GM23338 (cell line): Measurements from ENCODE around the gene NARS2. TPM values are rescaled to one million over a fixed set of nuclear protein-coding genes. Genes with fewer than 3 reads are reported as not detected.

ENCODE experiments used
- ATAC-seq: fragments of 200-7000 bp; cut with Tn5 transposase; 3 replicates; pipeline ENCODE4 v1.9.1; 2020
- DNase-seq: peaks from one replicate; pipeline ENCODE4 v3.0.0-alpha.2; 2015; ENCODE audit warnings: low spot score
- H2AFZ ChIP-seq: fragments of 200-600 bp; sonication (generic); 2 replicates; pipeline ENCODE4 v1.8.0; 2016; ENCODE audit warnings: antibody characterized with exemption, mild to moderate bottlenecking, moderate library complexity
- H3F3A ChIP-seq: fragments of 200-600 bp; sonication (generic); replicated peaks from 2 replicates; pipeline ENCODE4 v1.8.0; 2017; ENCODE audit warnings: antibody characterized with exemption, mixed run types, low read depth
- H3K27ac ChIP-seq: fragments of 200-600 bp; sonication (generic); 2 replicates; pipeline ENCODE4 v1.6.1; 2016; ENCODE audit warnings: low read depth
- H3K27me3 ChIP-seq: fragments of 200-600 bp; sonication (generic); 2 replicates; pipeline ENCODE4 v1.8.0; 2016; ENCODE audit warnings: mild to moderate bottlenecking, mixed run types, moderate library complexity; ENCODE audit not compliant: insufficient read depth
- H3K36me3 ChIP-seq: fragments of 200-600 bp; sonication (generic); 2 replicates; pipeline ENCODE4 v1.8.0; 2016; ENCODE audit warnings: mild to moderate bottlenecking; ENCODE audit not compliant: insufficient read depth
- H3K4me1 ChIP-seq: fragments of 200-600 bp; sonication (generic); 2 replicates; pipeline ENCODE4 v1.8.0; 2016; ENCODE audit warnings: mild to moderate bottlenecking, moderate library complexity; ENCODE audit not compliant: insufficient read depth
- H3K4me2 ChIP-seq: fragments of 200-600 bp; sonication (generic); 2 replicates; pipeline ENCODE4 v1.7.1; 2017; ENCODE audit warnings: mixed run types
- H3K4me3 ChIP-seq: fragments of 200-600 bp; sonication (generic); 2 replicates; pipeline ENCODE4 v1.6.1; 2016; ENCODE audit warnings: mixed run types
- H3K79me2 ChIP-seq: fragments of 200-600 bp; sonication (generic); replicated peaks from 2 replicates; pipeline ENCODE4 v1.8.0; 2017; ENCODE audit warnings: mild to moderate bottlenecking; ENCODE audit not compliant: insufficient read depth
- H3K9me2 ChIP-seq: fragments of 200-600 bp; sonication (generic); 2 replicates; pipeline ENCODE4 v1.8.0; 2017; ENCODE audit not compliant: insufficient read depth
- H4K20me1 ChIP-seq: fragments of 200-600 bp; sonication (generic); replicated peaks from 2 replicates; pipeline ENCODE4 v1.8.0; 2017; ENCODE audit warnings: mild to moderate bottlenecking; ENCODE audit not compliant: insufficient read depth
- H3K27ac Mint-ChIP-seq: 2 replicates; pipeline ENCODE4 v1.8.0; 2020; ENCODE audit warnings: inconsistent platforms, mild to moderate bottlenecking, moderate library complexity, mixed read lengths
- H3K27me3 Mint-ChIP-seq: 3 replicates; pipeline ENCODE4 v1.8.0; 2022; ENCODE audit warnings: low read depth, mild to moderate bottlenecking, moderate library complexity, mixed read lengths, inconsistent platforms; ENCODE audit not compliant: insufficient read depth, poor library complexity
- H3K36me3 Mint-ChIP-seq: 3 replicates; pipeline ENCODE4 v1.8.0; 2021; ENCODE audit warnings: low read depth, mild to moderate bottlenecking, inconsistent platforms, moderate library complexity, mixed read lengths
- H3K4me1 Mint-ChIP-seq: 3 replicates; pipeline ENCODE4 v1.8.0; 2020; ENCODE audit warnings: mild to moderate bottlenecking, inconsistent platforms, mixed read lengths
- H3K4me3 Mint-ChIP-seq: 3 replicates; pipeline ENCODE4 v1.8.0; 2021; ENCODE audit warnings: moderate library complexity, mild to moderate bottlenecking, inconsistent platforms, mixed read lengths
- H3K9me3 Mint-ChIP-seq: 3 replicates; pipeline ENCODE4 v1.8.0; 2020; ENCODE audit warnings: moderate library complexity, mild to moderate bottlenecking, inconsistent platforms, mixed read lengths
- CREB1 ChIP-seq: fragments of 250-450 bp; sonication (Bioruptor Pico); IDR thresholded peaks from 2 replicates; pipeline ENCODE4 v1.5.0; 2020; ENCODE audit warnings: low read depth, mild to moderate bottlenecking, moderate library complexity
- EZH2 ChIP-seq: fragments of 200-600 bp; sonication (generic); IDR thresholded peaks from one replicate; pipeline ENCODE4 v1.8.0; 2017; ENCODE audit warnings: antibody characterized with exemption, mild to moderate bottlenecking, low read depth; ENCODE audit not compliant: unreplicated experiment
- EZH2phosphoT487 ChIP-seq: fragments of 200-600 bp; sonication (generic); IDR thresholded peaks from one replicate; pipeline ENCODE4 v1.8.1; 2018; ENCODE audit warnings: antibody characterized with exemption; ENCODE audit not compliant: unreplicated experiment
- JUNB ChIP-seq: IDR thresholded peaks from one replicate; pipeline ENCODE4 v1.6.1; 2016; ENCODE audit warnings: antibody characterized with exemption; ENCODE audit not compliant: unreplicated experiment
- NANOG ChIP-seq: IDR thresholded peaks from 2 replicates; pipeline ENCODE4 v1.6.1; 2016; ENCODE audit warnings: antibody characterized with exemption, borderline replicate concordance
- POLR2AphosphoS5 ChIP-seq: IDR thresholded peaks from 2 replicates; pipeline ENCODE4 v1.6.1; 2016; ENCODE audit warnings: antibody characterized with exemption, low read depth
- REST ChIP-seq: IDR thresholded peaks from one replicate; pipeline ENCODE4 v1.6.1; 2018; ENCODE audit warnings: antibody characterized with exemption; ENCODE audit not compliant: unreplicated experiment
- ZNF114 ChIP-seq: fragments of 250-450 bp; sonication (Bioruptor Pico); IDR thresholded peaks from 2 replicates; pipeline ENCODE4 v1.5.0; 2020; ENCODE audit warnings: mild to moderate bottlenecking, moderate library complexity
- ZNF331 ChIP-seq: fragments of 250-450 bp; sonication (Bioruptor Pico); IDR thresholded peaks from 2 replicates; pipeline ENCODE4 v1.5.0; 2020; ENCODE audit warnings: low read depth, mild to moderate bottlenecking, moderate library complexity
- polyA plus RNA-seq: library from polyadenylated mRNA; unstranded; fragments of >200 nt; fragmentation: Nextera tagmentation; extraction: Ambion mirVana; gene quantifications from 2 replicates; pipeline ENCODE4 v1.2.1, GENCODE V29; 2016
- total RNA-seq: library from RNA; depleted of rRNA; stranded (reverse); fragments of >200 nt; shearing (Covaris generic); gene quantifications from 2 replicates; pipeline ENCODE4 v1.2.3, GENCODE V29; 2014
- TF ChIP-seq, protein P1 (sequence below): IDR thresholded peaks from 2 replicates; pipeline ENCODE4 v1.6.1; 2016; ENCODE audit warnings: antibody characterized with exemption

NARS2 gene
- total and polyA plus RNA-seq, 2 experiments from 2014 or later = 45.7 to 62.0 TPM

- peaks cover 4% of the 10 kb centered on the region for H3K27me3 Mint-ChIP-seq
- H3K27ac ChIP-seq = no peak overlapping the region
These were observed 114.2 kb downstream of the NARS2 start for GRCh38 chr11:78460471-78460870.

DNA sequence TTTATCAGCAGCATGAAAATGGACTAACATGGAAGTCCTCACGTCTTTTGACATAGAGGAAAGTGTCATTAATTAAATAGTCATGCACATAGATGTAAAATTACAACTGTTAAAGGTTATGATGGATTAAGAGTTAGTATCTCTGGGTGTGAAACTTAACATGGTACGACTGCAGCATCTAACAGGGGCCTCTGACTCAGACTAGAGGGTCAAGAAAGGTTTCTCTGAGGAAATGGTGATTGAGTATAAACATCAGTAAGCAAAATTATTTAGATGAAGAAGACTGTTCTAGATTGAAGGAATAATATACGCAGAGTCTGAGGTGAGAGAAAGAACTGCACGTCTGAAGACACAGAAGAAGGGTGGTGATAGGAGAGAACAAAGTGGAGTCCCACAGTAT lies 114.9 kb downstream of the NARS2 start:
- peaks cover 4% of the 10 kb centered on the region for H3K27me3 Mint-ChIP-seq
- Histone ChIP-seq H3K4me3 (no peak overlapping the region), H3K27me3 (no peaks in the 10 kb centered on the region), H3K79me2 (no peaks in the 10 kb centered on the region; the same call in 1 of the 2 replicates), H3K4me2 (no peak overlapping the region), H2AFZ (no peak overlapping the region), H3K9me2 (0 out of 2 replicates have a peak, but pooled peaks cover 4% of the 10 kb centered on the region), H4K20me1 (no peaks in the 10 kb centered on the region), H3K4me1 (no peaks in the 10 kb centered on the region), H3K27ac (no peak overlapping the region), H3K36me3 (peaks cover 19% of the 10 kb centered on the region), H3F3A (no peaks in the 10 kb centered on the region)
- no peaks in the 10 kb centered on the region for H3K9me3 Mint-ChIP-seq
- no peak overlapping the region for H3K27ac Mint-ChIP-seq
- DNase-seq (no peak), ATAC-seq (no peak)
- H3K4me1 Mint-ChIP-seq = no peaks in the 10 kb centered on the region
- no peak for TF ChIP-seq POLR2AphosphoS5
- peaks cover 39% of the 10 kb centered on the region for H3K36me3 Mint-ChIP-seq
- no peak overlapping the region for H3K4me3 Mint-ChIP-seq

More at GRCh38 chr11:78460471-78460870, 114.2 kb downstream of the NARS2 start:
- H3F3A ChIP-seq = no peaks in the 10 kb centered on the region
- TF ChIP-seq, protein P1, sequence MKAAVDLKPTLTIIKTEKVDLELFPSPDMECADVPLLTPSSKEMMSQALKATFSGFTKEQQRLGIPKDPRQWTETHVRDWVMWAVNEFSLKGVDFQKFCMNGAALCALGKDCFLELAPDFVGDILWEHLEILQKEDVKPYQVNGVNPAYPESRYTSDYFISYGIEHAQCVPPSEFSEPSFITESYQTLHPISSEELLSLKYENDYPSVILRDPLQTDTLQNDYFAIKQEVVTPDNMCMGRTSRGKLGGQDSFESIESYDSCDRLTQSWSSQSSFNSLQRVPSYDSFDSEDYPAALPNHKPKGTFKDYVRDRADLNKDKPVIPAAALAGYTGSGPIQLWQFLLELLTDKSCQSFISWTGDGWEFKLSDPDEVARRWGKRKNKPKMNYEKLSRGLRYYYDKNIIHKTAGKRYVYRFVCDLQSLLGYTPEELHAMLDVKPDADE = no peak
- no peak for TF ChIP-seq EZH2
- TF ChIP-seq REST = no peak
- TF ChIP-seq ZNF114 (CRISPR knock-in tag) = no peak
- no peak for TF ChIP-seq EZH2phosphoT487
- TF ChIP-seq NANOG = no peak
- no peak for TF ChIP-seq POLR2AphosphoS5
- TF ChIP-seq CREB1 (CRISPR knock-in tag) = no peak
- no peak for TF ChIP-seq ZNF331 (CRISPR knock-in tag)
- TF ChIP-seq JUNB = no peak
- Mint-ChIP-seq H3K9me3 (peaks cover 2% of the 10 kb centered on the region; the same call in 2 of the 3 replicates), H3K4me3 (no peak overlapping the region), H3K27ac (peak overlapping the region; percentile 25), H3K36me3 (peaks cover 43% of the 10 kb centered on the region), H3K4me1 (no peaks in the 10 kb centered on the region)
- H3K9me2 ChIP-seq = 0 out of 2 replicates have a peak, but pooled peaks cover 4% of the 10 kb centered on the region
- H2AFZ ChIP-seq = no peak overlapping the region
- H4K20me1 ChIP-seq = no peaks in the 10 kb centered on the region
- H3K36me3 ChIP-seq = peaks cover 21% of the 10 kb centered on the region
- DNase-seq = no peak
- H3K79me2 ChIP-seq = no peaks in the 10 kb centered on the region; the same call in 1 of the 2 replicates
- no peak overlapping the region for H3K4me3 ChIP-seq
- H3K4me1 ChIP-seq = no peaks in the 10 kb centered on the region
- H3K4me2 ChIP-seq = no peak overlapping the region
- no peaks in the 10 kb centered on the region for H3K27me3 ChIP-seq
- ATAC-seq = no peak
